ENCODE results near the gene ZBED4.

Gene ZBED4

DNA sequence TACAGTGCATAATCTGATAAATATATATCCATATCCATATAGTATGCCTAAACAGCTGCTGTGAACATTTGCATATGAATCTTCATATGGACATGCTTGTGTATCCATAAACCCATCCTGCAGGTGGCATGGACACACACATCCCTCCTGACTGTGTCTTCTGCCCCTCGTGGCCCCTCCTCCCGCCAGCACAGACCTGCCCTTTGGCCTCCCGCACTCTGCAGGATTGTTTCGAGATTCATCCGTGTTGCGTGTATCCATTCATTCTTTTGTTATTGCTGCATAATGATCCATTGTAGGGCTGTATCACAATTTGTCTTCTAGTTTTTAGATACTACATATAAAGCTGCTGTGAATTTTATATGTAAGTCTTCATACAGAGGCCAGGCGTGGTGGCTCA lies 24.0 kb downstream of the ZBED4 start:
- DNase-seq (ENCODE audit: low read depth, low spot score): no peak

- no peak for DNase-seq (ENCODE audit: low read depth, low spot score)
Observed at GRCh38 chr22:49878206-49878605, 24.6 kb downstream of the ZBED4 start.

GRCh38 chr22:49879871-49880270 lies 26.2 kb downstream of the ZBED4 start:
- no peak for DNase-seq (ENCODE audit: low read depth, low spot score)

- peak; percentile 28 for DNase-seq (ENCODE audit: low read depth, low spot score)
Observed at GRCh38 chr22:49880281-49880680, 26.6 kb downstream of the ZBED4 start.

DNA sequence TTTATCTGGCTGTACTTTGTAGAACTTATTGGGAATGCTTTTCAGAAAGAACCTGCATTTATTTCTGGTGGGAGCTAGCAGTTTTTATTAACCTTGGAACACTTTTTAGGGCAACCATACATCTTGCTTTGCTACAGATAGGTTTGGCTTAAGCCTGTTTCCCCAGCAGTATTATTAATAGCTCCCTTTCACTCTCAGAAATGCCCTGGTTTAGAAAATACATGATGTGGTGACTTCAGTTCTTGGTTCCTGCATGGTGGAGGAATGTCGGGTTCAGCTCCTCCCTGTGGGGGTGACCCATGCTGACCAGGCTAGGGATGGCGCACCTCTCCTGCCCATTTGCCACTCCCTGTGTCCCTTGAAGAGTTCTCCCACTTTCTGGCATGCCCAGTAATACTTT lies 28.2 kb downstream of the ZBED4 start:
- DNase-seq (ENCODE audit: low read depth, low spot score): no peak

DNA sequence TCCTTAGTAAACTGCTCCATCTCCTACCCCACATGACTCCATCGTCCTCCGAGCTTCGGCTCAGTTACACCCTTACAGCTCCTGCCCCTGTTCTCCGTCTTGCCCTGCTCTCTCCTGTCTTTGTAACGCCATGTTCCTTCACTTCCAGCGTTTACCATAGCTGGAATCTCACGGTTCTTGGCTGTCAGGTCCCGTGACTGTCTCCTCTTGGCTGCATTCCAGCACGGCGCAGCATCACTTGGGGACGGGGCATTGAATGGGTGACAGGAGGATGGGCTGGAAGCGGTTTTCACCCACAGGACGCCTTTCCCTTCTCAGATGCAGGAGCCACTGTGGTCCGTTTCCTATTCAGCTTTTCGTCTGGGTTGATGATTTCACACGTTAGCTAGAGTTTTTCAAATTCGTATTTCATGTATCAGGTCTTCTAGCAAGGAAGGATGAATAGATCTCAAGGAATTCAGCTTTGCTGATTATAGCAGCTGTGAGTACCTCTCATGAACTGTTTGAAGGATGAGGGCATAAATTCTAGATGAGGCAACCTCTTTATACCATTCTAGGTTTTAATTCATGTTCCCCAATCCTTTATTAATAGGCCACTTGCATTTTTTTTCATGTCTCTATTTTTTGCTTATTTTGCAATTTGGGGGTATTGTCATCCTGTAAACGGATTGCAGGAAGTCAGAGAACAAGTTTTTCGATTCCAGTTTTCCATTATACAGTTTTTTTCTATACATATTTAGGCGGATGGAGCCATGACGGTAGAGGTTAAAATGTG lies 29.1 kb downstream of the ZBED4 start:
- DNase-seq (ENCODE audit: low read depth, low spot score): peak; percentile 48

DNA sequence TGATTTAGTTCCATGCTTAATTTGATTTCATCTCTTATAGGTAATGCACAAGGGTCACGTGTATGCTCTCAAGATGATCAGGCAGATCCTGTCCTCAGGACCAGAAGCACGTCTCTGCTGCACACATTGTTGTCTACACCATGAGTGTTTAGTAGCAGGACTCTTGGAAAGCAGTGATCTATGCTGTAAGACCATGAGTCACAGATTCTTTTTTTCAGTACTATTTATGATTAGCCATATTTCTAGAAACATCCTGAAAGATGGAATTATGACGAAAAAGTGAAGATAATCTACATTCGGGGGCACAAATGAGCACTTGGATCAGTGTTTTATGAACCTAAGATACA lies 29.6 kb downstream of the ZBED4 start:
- DNase-seq (ENCODE audit: low read depth, low spot score): no peak

DNA sequence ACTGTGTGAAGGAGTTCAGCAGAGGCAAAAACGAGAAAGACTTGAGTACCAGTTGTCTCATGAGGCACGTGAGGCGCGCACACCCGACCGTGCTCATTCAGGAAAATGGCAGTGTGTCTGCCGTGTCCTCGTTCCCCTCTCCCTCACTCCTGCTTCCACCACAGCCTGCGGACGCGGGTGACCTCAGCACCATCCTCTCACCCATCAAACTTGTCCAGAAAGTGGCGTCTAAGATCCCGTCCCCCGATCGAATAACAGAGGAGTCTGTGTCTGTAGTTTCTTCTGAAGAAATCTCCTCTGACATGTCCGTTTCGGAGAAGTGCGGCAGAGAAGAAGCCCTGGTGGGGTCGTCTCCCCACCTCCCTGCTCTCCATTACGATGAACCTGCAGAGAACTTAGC lies 30.4 kb downstream of the ZBED4 start:
- no peak for DNase-seq (ENCODE audit: low read depth, low spot score)

- no peak for DNase-seq (ENCODE audit: low read depth, low spot score)
Observed at GRCh38 chr22:49884503-49885260, 31.0 kb downstream of the ZBED4 start.

DNA sequence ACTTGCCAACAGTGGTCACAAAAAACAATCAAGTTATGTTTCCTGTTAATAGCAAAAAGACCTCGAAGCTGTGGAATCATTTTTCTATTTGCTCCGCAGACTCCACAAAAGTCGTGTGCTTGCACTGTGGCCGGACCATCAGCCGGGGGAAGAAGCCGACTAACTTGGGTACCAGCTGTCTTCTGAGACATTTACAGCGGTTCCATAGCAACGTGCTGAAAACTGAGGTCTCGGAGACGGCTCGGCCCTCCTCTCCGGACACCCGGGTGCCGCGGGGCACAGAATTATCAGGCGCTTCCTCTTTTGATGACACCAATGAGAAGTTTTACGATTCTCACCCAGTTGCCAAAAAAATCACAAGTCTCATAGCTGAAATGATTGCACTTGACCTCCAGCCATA lies 31.6 kb downstream of the ZBED4 start:
- no peak for DNase-seq (ENCODE audit: low read depth, low spot score)

DNA sequence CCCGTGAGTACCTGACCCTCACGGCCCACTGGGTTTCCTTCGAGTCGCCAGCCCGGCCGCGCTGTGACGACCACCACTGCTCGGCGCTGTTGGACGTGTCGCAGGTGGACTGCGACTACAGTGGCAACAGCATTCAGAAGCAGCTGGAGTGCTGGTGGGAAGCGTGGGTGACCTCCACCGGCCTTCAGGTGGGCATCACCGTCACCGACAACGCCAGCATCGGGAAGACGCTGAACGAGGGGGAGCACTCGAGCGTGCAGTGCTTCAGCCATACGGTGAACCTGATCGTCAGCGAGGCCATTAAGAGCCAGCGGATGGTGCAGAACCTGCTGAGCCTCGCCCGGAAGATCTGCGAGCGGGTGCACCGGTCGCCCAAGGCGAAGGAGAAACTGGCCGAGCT lies 32.2 kb downstream of the ZBED4 start:
- no peak for DNase-seq (ENCODE audit: low read depth, low spot score)

DNA sequence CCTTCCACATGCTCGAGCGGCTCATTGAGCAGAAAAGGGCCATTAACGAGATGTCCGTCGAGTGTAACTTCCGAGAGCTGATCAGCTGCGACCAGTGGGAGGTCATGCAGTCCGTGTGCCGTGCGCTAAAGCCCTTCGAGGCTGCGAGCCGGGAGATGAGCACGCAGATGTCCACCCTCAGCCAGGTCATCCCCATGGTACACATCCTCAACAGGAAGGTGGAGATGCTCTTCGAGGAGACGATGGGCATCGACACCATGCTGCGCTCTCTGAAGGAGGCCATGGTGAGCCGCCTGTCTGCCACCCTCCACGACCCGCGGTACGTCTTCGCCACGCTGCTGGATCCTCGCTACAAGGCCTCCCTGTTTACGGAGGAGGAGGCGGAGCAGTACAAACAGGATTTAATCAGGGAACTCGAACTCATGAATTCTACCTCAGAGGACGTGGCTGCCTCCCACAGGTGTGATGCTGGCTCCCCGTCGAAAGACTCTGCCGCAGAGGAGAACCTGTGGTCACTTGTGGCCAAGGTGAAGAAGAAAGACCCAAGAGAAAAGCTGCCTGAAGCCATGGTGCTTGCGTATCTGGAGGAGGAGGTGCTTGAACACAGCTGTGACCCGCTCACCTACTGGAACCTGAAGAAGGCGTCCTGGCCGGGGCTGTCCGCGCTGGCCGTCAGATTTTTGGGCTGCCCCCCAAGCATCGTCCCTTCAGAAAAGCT lies 32.9 kb downstream of the ZBED4 start:
- DNase-seq (ENCODE audit: low read depth, low spot score): no peak

- no peak for DNase-seq (ENCODE audit: low read depth, low spot score)
Observed at GRCh38 chr22:49887064-49887451, 33.4 kb downstream of the ZBED4 start.

GRCh38 chr22:49887702-49888101 lies 34.1 kb downstream of the ZBED4 start:
- no peak for DNase-seq (ENCODE audit: low read depth, low spot score)

- peak; percentile 46 for DNase-seq (ENCODE audit: low read depth, low spot score)
Observed at GRCh38 chr22:49889071-49889470, 35.4 kb downstream of the ZBED4 start.

GRCh38 chr22:49892226-49892899 lies 38.7 kb downstream of the ZBED4 start:
- DNase-seq (ENCODE audit: low read depth, low spot score): no peak

- no peak for DNase-seq (ENCODE audit: low read depth, low spot score)
Observed at GRCh38 chr22:49893025-49893424, 39.4 kb downstream of the ZBED4 start.

GRCh38 chr22:49894322-49895054 lies 40.8 kb downstream of the ZBED4 start:
- DNase-seq (ENCODE audit: low read depth, low spot score): no peak

- DNase-seq (ENCODE audit: low read depth, low spot score): no peak
Observed at GRCh38 chr22:49896201-49896600, 42.6 kb downstream of the ZBED4 start.

DNA sequence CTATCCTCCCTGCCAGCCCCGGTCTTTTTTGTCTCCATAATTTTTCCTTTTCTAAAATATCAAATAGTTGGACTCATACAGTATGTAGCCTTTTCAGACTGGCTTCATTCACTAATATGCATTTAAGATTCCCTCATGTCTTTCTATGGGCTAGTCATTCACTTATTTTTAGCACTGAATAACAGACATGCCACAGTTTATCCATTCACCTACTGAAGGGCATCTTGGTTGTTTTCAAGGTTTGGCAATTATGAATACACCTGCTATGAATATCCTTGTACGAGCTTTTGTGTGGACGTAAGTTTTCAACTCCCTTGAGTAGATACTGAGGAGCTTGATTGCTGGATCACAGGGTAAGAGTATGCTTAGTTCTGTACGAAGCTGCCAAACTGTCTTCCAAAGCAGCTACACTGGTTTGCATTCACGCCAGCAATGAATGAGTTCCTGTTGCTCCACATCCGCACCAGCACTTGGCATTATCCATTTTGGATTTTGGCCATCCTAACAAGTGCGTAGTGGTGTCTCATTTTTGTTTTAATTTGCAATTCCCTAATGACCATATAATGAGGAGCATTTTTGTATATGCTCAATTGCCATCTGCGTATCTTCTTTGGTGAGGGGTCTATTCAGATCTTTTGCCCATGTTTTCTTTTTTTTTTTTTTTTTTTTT lies 43.5 kb downstream of the ZBED4 start:
- no peak for DNase-seq (ENCODE audit: low read depth, low spot score)

DNA sequence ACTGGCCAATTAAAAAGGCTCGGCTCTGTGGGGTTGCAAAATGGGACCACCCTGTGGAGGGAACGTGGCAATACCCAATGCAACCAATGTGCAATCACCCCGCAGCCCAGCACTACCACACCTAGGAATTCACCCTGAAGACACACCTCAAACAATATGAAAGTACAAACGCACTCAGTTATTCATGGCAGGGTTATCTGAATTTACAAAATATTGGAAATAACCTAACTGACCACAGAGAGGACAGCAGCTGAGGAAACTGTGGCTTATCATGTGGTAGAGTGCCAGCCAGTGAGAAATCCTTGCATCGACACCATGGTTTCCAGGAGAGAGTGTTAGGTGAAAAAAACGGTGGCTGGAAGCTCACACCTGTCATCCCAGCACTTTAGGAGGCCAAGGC lies 45.9 kb downstream of the ZBED4 start:
- no peak for DNase-seq (ENCODE audit: low read depth, low spot score)
